HUES64 (cell line): Measurements from ENCODE around the gene MGAT4A.

Experiments
- H3K27ac ChIP-seq: 2 replicates; pipeline ENCODE4 v1.7.0; 2013; ENCODE audit warnings: low read depth, low read length, inconsistent platforms
- H3K27me3 ChIP-seq: 2 replicates; pipeline ENCODE4 v1.6.1; 2013; ENCODE audit warnings: mild to moderate bottlenecking, low read length; ENCODE audit not compliant: insufficient read depth
- H3K36me3 ChIP-seq: 2 replicates; pipeline ENCODE4 v1.6.1; 2013; ENCODE audit warnings: mild to moderate bottlenecking, low read length; ENCODE audit not compliant: insufficient read depth
- H3K4me1 ChIP-seq: 2 replicates; pipeline ENCODE4 v1.6.1; 2013; ENCODE audit warnings: mild to moderate bottlenecking, low read length, moderate library complexity; ENCODE audit not compliant: insufficient read depth
- H3K4me3 ChIP-seq: 2 replicates; pipeline ENCODE4 v1.5.1; 2013; ENCODE audit warnings: mild to moderate bottlenecking, low read length, moderate library complexity
- H3K9ac ChIP-seq: 2 replicates; pipeline ENCODE4 v1.6.1; 2013; ENCODE audit warnings: mild to moderate bottlenecking, low read depth, low read length
- H3K9me3 ChIP-seq: 2 replicates; pipeline ENCODE4 v1.6.1; 2013; ENCODE audit warnings: low read depth, low read length; ENCODE audit not compliant: insufficient read depth
- WGBS: fragments of 150-250, 120-280 bp; methylation state at CpG from one replicate; pipeline ENCODE4 v1.1.7; 2013; ENCODE audit warnings: missing lambda C conversion rate; 5-methylcytosine and 5-hydroxymethylcytosine counted together

Gene MGAT4A

GRCh38 chr2:98649992-98650375, 80.9 kb downstream of the MGAT4A start:
- Histone ChIP-seq H3K27me3 (no peaks in the 10 kb centered on the region), H3K4me3 (no peak overlapping the region), H3K36me3 (no peaks in the 10 kb centered on the region), H3K27ac (no peak overlapping the region), H3K4me1 (no peaks in the 10 kb centered on the region), H3K9me3 (no peaks in the 10 kb centered on the region), H3K9ac (no peak overlapping the region)
- no CpG with 5 or more reads among the region's 1 CpG for WGBS

DNA sequence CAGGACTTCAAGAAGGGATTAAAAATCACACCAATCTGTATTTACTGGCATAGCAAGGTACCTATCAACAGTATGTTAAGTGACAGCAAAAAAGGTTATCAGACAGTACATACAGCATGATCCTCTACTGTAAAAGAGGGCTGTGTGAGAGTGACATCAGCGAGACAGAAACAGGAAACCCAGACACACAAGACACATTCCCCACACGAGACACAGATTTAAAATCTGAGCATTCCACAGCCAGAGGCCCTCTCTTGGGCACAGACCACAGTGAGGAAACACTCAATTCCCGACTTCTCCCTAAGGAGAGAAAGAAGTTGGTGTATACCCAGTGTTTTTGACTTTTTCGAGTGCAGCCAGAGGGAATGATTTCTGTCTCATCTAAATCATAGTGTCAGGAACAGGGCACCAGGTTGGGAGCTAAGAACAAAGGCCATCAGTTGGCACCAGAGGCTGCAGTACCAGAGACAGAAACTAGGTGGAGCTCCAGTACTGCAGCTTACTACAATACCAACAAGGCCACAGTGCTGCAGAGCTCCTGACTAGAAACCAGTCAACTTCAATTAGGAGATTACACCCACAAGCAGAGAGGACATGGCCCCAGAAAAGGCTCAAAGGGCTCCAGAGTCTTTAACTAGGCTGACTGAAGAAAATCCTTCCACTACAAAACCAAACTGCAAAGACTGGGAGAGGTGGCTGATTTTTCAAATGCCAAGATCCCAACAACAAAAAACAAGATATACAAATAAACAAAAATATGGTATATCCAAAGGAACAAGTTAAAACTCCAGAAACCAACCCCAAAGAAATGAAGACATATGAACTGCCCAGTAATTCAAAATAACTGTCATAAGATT, 81.6 kb downstream of the MGAT4A start:
- H3K9me3 ChIP-seq = no peaks in the 10 kb centered on the region
- no peaks in the 10 kb centered on the region for H3K27me3 ChIP-seq
- no peak overlapping the region for H3K27ac ChIP-seq
- no peak overlapping the region for H3K4me3 ChIP-seq
- peaks cover under 1% of the 10 kb centered on the region for H3K4me1 ChIP-seq
- no peak overlapping the region; the same call in 1 of the 2 replicates for H3K9ac ChIP-seq
- WGBS = 52% methylated on average over 4 of the region's 4 CpGs
- no peaks in the 10 kb centered on the region for H3K36me3 ChIP-seq

DNA sequence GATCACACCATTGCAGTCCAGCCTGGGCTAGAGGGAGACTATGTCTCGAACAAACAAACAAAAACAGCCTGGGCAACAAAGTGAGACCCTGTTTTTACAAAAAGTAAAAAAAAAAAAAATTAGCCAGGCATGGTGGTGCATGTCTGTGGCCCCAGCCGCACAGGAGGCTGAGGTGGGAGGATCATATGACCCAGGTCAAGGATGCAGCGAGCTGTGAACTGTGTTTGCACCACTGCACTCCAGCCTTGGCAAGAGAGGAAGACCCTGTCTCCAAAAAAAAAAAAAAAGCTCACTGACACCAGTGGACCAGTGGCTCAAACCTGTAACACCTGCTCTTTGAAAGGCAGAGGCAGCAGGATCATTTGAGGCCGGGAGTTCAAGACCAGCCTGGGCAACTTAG, 82.5 kb downstream of the MGAT4A start:
- Histone ChIP-seq H3K36me3 (no peaks in the 10 kb centered on the region), H3K9me3 (no peaks in the 10 kb centered on the region), H3K9ac (no peak overlapping the region), H3K4me1 (peaks cover 5% of the 10 kb centered on the region), H3K27ac (no peak overlapping the region), H3K4me3 (no peak overlapping the region), H3K27me3 (no peaks in the 10 kb centered on the region)
- 94% methylated on average over 4 of the region's 4 CpGs for WGBS

GRCh38 chr2:98647636-98648035, 83.3 kb downstream of the MGAT4A start:
- Histone ChIP-seq H3K36me3 (no peaks in the 10 kb centered on the region), H3K4me3 (no peak overlapping the region), H3K4me1 (peaks cover 5% of the 10 kb centered on the region), H3K27me3 (no peaks in the 10 kb centered on the region), H3K9ac (no peak overlapping the region), H3K27ac (no peak overlapping the region), H3K9me3 (no peaks in the 10 kb centered on the region)
- 86% methylated on average over 5 of the region's 5 CpGs for WGBS

GRCh38 chr2:98643496-98644100, 87.3 kb downstream of the MGAT4A start:
- H3K4me1 ChIP-seq = peaks cover 5% of the 10 kb centered on the region
- H3K9ac ChIP-seq = no peak overlapping the region
- WGBS = 92% methylated on average over 4 of the region's 5 CpGs
- no peak overlapping the region for H3K27ac ChIP-seq
- no peak overlapping the region for H3K4me3 ChIP-seq
- no peaks in the 10 kb centered on the region for H3K27me3 ChIP-seq
- no peaks in the 10 kb centered on the region for H3K36me3 ChIP-seq
- no peaks in the 10 kb centered on the region for H3K9me3 ChIP-seq

GRCh38 chr2:98637401-98638147, 93.4 kb downstream of the MGAT4A start:
- Histone ChIP-seq H3K36me3 (no peaks in the 10 kb centered on the region), H3K27ac (no peak overlapping the region), H3K27me3 (no peaks in the 10 kb centered on the region), H3K4me1 (0 out of 2 replicates have a peak, but pooled peaks cover 5% of the 10 kb centered on the region), H3K9me3 (no peaks in the 10 kb centered on the region), H3K4me3 (no peak overlapping the region), H3K9ac (no peak overlapping the region)
- 93% methylated on average over 10 of the region's 10 CpGs for WGBS

DNA sequence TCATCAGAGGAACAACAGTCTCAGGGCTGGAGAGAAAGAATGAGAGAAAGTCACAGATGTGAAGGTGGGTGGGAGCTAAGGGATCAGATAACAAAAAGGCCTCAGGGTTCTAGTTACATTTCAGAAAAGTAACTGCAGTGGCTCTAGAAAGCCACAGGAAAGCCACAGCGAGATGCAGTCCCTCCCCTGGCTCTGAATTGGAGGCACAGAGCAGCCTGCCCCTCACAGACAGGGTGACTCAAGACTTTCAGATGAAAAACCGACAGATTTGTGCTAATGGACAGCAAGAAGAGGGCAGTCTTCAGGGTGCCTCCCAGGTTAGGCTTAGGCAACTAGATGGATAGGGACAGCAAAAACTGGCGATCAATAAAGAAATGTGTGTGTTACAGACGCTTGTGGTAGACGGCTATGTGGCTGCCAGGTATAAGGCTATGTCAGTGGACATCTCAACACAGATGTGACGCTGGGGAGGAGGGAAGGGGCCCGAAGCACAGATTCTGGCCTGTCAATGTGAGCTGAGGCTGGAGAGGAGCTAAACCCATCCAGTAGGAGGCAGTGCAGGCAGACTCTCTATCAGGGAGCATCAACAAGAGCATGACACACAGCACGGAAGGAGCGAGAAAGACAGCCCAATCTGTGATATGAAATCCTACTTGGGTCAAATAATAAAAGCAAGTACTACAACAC, 96.4 kb downstream of the MGAT4A start:
- no peaks in the 10 kb centered on the region for H3K27me3 ChIP-seq
- no peak overlapping the region for H3K9ac ChIP-seq
- H3K4me1 ChIP-seq = 0 out of 2 replicates have a peak, but pooled peaks cover 5% of the 10 kb centered on the region
- H3K4me3 ChIP-seq = no peak overlapping the region
- 49% methylated on average over 9 of the region's 9 CpGs for WGBS
- H3K36me3 ChIP-seq = no peaks in the 10 kb centered on the region
- no peaks in the 10 kb centered on the region for H3K9me3 ChIP-seq
- H3K27ac ChIP-seq = no peak overlapping the region

- Histone ChIP-seq H3K36me3 (no peaks in the 10 kb centered on the region), H3K4me1 (0 out of 2 replicates have a peak, but pooled peaks cover 5% of the 10 kb centered on the region), H3K9me3 (no peaks in the 10 kb centered on the region), H3K27me3 (no peaks in the 10 kb centered on the region), H3K9ac (no peak overlapping the region), H3K4me3 (no peak overlapping the region), H3K27ac (no peak overlapping the region)
- 79% methylated on average over 3 of the region's 3 CpGs for WGBS
Measured at GRCh38 chr2:98632351-98632750, 98.6 kb downstream of the MGAT4A start.

- H3K4me1 ChIP-seq = no peaks in the 10 kb centered on the region
- no peaks in the 10 kb centered on the region for H3K9me3 ChIP-seq
- H3K4me3 ChIP-seq = no peak overlapping the region
- 88% methylated on average over 5 of the region's 5 CpGs for WGBS
- H3K27ac ChIP-seq = no peak overlapping the region
- no peak overlapping the region for H3K9ac ChIP-seq
- no peaks in the 10 kb centered on the region for H3K27me3 ChIP-seq
- H3K36me3 ChIP-seq = peaks cover 3% of the 10 kb centered on the region; the same call in 1 of the 2 replicates
Measured at GRCh38 chr2:98623657-98624056, 107.3 kb downstream of the MGAT4A start.

DNA sequence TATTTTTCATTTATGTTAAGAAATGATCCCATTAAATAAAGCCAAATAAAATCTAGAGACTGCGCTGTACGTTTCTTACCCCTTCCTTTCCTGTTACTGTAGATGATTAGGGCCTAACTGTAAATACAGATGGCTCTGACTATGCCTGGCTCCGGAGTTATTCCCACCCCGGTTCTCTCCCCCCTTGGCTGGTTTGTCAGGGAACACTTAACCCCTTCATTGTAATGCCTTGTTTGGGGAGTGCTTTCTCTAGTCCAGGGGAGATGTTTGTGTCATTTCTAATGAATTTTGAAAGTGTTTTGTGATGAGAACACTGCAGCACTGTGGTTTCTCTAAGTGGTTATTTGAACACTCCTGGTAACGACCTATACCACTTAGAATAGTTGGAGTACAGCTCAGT, 113.8 kb downstream of the MGAT4A start:
- no peaks in the 10 kb centered on the region for H3K4me1 ChIP-seq
- peaks cover 68% of the 10 kb centered on the region for H3K36me3 ChIP-seq
- H3K27me3 ChIP-seq = no peaks in the 10 kb centered on the region

More for the DNA sequence above, 113.8 kb downstream of the MGAT4A start:
- Histone ChIP-seq H3K4me3 (no peak overlapping the region), H3K9ac (no peak overlapping the region), H3K27ac (no peak overlapping the region), H3K9me3 (no peaks in the 10 kb centered on the region)
- WGBS = 93% methylated on average over 5 of the region's 5 CpGs
